ENCODE data around the gene NEO1.
"Not testable (repeated sequence)": the region's sequence is repeated elsewhere in the genome, so short reads cannot be mapped to it uniquely, and the experiment has no call there.

NEO1 gene

DNA sequence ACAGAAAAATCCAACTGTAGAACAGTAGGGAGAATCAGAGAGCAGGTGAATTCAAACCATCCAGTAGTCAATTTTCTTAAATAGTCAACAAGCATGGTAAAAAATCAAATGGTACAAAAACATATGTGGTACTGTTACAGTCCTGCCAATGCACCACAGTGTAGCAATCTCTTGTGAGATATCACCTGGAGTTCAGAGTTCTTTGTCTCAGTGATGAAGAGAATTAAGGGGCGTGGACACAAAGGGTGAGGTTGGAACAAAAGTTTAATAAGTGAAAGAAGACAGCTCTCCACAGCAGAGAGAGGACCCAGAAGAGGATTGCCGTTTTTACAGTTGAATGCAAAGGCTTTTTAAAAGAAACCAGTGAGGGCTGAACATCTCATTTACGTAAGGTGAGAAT lies 113.2 kb downstream of the NEO1 start:
- no peak for ATAC-seq
- TF ChIP-seq TCF4 (CRISPR knock-in tag; IDR thresholded peaks at IDR 0.05; ENCODE audit: borderline replicate concordance) (no peak), ISL1 (CRISPR knock-in tag; IDR thresholded peaks at IDR 0.05) (no peak), SNAI2 (CRISPR knock-in tag; IDR thresholded peaks at IDR 0.05) (no peak), ZC3H10 (CRISPR knock-in tag; IDR thresholded peaks at IDR 0.05) (no peak), RARB (CRISPR knock-in tag; IDR thresholded peaks at IDR 0.05) (no peak), ZFP30 (CRISPR knock-in tag; IDR thresholded peaks at IDR 0.05) (no peak), ZNF8 (CRISPR knock-in tag; IDR thresholded peaks at IDR 0.05) (no peak), ZNF565 (CRISPR knock-in tag; conservative IDR thresholded peaks at IDR 0.05; ENCODE audit: low read depth) (no peak), CSDC2 (CRISPR knock-in tag; IDR thresholded peaks at IDR 0.05) (no peak), ZNF70 (CRISPR knock-in tag; IDR thresholded peaks at IDR 0.05) (no peak), ARNTL (CRISPR knock-in tag; IDR thresholded peaks at IDR 0.05; ENCODE audit: borderline replicate concordance, low read depth) (no peak), ESRRG (CRISPR knock-in tag; IDR thresholded peaks at IDR 0.05) (no peak)
- TF ChIP-seq, protein P1, sequence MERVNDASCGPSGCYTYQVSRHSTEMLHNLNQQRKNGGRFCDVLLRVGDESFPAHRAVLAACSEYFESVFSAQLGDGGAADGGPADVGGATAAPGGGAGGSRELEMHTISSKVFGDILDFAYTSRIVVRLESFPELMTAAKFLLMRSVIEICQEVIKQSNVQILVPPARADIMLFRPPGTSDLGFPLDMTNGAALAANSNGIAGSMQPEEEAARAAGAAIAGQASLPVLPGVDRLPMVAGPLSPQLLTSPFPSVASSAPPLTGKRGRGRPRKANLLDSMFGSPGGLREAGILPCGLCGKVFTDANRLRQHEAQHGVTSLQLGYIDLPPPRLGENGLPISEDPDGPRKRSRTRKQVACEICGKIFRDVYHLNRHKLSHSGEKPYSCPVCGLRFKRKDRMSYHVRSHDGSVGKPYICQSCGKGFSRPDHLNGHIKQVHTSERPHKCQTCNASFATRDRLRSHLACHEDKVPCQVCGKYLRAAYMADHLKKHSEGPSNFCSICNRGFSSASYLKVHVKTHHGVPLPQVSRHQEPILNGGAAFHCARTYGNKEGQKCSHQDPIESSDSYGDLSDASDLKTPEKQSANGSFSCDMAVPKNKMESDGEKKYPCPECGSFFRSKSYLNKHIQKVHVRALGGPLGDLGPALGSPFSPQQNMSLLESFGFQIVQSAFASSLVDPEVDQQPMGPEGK (CRISPR knock-in tag; IDR thresholded peaks at IDR 0.05; ENCODE audit: borderline replicate concordance), result no peak
- TF ChIP-seq, protein P2, sequence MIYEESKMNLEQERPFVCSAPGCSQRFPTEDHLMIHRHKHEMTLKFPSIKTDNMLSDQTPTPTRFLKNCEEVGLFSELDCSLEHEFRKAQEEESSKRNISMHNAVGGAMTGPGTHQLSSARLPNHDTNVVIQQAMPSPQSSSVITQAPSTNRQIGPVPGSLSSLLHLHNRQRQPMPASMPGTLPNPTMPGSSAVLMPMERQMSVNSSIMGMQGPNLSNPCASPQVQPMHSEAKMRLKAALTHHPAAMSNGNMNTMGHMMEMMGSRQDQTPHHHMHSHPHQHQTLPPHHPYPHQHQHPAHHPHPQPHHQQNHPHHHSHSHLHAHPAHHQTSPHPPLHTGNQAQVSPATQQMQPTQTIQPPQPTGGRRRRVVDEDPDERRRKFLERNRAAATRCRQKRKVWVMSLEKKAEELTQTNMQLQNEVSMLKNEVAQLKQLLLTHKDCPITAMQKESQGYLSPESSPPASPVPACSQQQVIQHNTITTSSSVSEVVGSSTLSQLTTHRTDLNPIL (CRISPR knock-in tag; IDR thresholded peaks at IDR 0.05; ENCODE audit: low read depth), result no peak
- TF ChIP-seq, protein P3, sequence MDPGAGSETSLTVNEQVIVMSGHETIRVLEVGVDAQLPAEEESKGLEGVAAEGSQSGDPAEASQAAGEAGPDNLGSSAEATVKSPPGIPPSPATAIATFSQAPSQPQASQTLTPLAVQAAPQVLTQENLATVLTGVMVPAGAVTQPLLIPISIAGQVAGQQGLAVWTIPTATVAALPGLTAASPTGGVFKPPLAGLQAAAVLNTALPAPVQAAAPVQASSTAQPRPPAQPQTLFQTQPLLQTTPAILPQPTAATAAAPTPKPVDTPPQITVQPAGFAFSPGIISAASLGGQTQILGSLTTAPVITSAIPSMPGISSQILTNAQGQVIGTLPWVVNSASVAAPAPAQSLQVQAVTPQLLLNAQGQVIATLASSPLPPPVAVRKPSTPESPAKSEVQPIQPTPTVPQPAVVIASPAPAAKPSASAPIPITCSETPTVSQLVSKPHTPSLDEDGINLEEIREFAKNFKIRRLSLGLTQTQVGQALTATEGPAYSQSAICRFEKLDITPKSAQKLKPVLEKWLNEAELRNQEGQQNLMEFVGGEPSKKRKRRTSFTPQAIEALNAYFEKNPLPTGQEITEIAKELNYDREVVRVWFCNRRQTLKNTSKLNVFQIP (CRISPR knock-in tag; IDR thresholded peaks at IDR 0.05; ENCODE audit: borderline replicate concordance, low read depth), result no peak
- TF ChIP-seq, protein P4, sequence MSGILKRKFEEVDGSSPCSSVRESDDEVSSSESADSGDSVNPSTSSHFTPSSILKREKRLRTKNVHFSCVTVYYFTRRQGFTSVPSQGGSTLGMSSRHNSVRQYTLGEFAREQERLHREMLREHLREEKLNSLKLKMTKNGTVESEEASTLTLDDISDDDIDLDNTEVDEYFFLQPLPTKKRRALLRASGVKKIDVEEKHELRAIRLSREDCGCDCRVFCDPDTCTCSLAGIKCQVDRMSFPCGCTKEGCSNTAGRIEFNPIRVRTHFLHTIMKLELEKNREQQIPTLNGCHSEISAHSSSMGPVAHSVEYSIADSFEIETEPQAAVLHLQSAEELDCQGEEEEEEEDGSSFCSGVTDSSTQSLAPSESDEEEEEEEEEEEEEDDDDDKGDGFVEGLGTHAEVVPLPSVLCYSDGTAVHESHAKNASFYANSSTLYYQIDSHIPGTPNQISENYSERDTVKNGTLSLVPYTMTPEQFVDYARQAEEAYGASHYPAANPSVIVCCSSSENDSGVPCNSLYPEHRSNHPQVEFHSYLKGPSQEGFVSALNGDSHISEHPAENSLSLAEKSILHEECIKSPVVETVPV (CRISPR knock-in tag; IDR thresholded peaks at IDR 0.05), result no peak

DNA sequence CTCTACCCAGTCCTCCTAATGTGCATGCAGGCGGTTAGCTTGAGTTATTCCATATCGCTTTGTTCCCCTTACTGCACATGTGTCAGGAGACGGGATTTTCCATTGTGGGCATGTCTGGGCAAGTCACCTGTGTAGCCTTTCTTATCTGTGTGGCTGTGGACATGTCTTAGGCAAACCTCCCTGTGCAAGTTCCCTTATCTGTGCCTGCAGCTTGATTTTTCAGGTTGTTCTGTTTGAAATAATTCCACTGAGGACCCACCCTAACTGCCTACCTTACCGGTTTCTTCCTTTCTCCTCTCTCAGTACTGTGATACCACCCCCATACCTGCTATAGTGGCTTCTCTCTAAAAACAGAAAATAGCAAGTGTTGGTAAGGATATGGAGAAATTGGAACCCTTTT lies 113.6 kb downstream of the NEO1 start:
- TF ChIP-seq ZNF8 (CRISPR knock-in tag; IDR thresholded peaks at IDR 0.05), result no peak
- no peak for TF ChIP-seq SNAI2 (CRISPR knock-in tag; IDR thresholded peaks at IDR 0.05)
- ATAC-seq, result no peak

DNA sequence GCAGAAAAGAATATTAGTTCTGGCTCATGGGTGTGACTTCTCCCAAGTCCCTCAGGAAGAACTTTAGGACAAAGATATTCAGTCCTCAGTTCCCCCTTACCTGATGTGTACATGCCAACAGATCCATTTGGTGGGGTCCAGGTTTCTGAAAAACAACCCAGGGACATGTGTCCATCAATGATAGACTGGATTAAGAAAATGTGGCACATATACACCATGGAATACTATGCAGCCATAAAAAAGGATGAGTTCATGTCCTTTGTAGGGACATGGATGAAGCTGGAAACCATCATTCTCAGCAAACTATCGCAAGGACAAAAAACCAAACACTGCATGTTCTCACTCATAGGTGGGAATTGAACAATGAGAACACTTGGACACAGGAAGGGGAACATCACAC lies 114.4 kb downstream of the NEO1 start:
- not testable (repeated sequence) for ATAC-seq

DNA sequence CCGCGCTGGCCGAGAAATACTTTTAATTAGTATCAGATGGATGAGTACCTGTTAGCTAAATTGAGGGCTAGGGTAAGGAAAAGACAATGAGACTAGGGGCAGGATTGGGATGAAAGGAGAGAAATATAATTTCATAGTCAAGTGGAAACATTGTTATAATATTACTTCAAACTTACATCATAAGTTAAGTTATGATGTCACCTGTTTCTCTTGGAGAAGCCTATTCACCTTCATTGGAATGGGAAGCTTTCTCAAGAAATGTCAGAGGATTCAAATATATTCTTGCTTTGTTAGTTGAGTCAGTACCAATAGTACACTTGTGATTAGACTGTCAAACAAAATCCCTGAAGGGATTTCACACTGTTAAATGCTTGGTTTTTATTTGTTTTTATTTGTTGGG lies 116.2 kb downstream of the NEO1 start:
- TF ChIP-seq ZNF8 (CRISPR knock-in tag; IDR thresholded peaks at IDR 0.05), result no peak
- no peak for TF ChIP-seq ESRRG (CRISPR knock-in tag; IDR thresholded peaks at IDR 0.05)
- TF ChIP-seq ZNF70 (CRISPR knock-in tag; IDR thresholded peaks at IDR 0.05), result no peak
- TF ChIP-seq ZFP30 (CRISPR knock-in tag; IDR thresholded peaks at IDR 0.05), result no peak
- TF ChIP-seq PPARA (CRISPR knock-in tag; IDR thresholded peaks at IDR 0.05; ENCODE audit: borderline replicate concordance), result no peak
- no peak for TF ChIP-seq SNAI2 (CRISPR knock-in tag; IDR thresholded peaks at IDR 0.05)
- no peak for TF ChIP-seq TOX (CRISPR knock-in tag; IDR thresholded peaks at IDR 0.05; ENCODE audit: borderline replicate concordance)
- no peak for TF ChIP-seq ISL1 (CRISPR knock-in tag; IDR thresholded peaks at IDR 0.05)
- no peak for TF ChIP-seq ZC3H10 (CRISPR knock-in tag; IDR thresholded peaks at IDR 0.05)
- TF ChIP-seq, protein P4 (CRISPR knock-in tag; IDR thresholded peaks at IDR 0.05), result no peak
- ATAC-seq, result no peak

DNA sequence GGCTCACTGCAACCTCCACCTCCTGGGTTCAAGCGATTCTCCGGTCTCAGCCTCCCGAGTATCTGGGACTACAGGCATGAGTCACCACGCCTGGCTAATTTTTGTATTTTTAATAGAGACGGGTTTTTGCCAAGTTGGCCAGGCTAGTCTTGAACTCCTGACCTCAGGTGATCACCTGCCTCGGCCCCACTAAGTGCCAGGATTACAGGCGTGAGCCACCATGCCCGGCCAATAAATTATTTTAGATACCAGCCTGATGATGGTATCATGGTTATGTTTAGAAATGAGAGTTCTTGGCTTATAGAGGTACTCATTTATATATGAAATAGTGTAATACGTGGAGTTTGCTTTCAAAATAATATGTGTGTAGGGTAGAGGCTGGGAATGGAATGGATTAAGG lies 119.4 kb downstream of the NEO1 start:
- no peak for ATAC-seq
- no peak for TF ChIP-seq TOX (CRISPR knock-in tag; IDR thresholded peaks at IDR 0.05; ENCODE audit: borderline replicate concordance)
- TF ChIP-seq ZFP3 (CRISPR knock-in tag; IDR thresholded peaks at IDR 0.05), result no peak
- TF ChIP-seq ZFP30 (CRISPR knock-in tag; IDR thresholded peaks at IDR 0.05), result no peak
- no peak for TF ChIP-seq ARNTL (CRISPR knock-in tag; IDR thresholded peaks at IDR 0.05; ENCODE audit: borderline replicate concordance, low read depth)
- TF ChIP-seq ZNF70 (CRISPR knock-in tag; IDR thresholded peaks at IDR 0.05), result no peak
- no peak for TF ChIP-seq ZNF565 (CRISPR knock-in tag; conservative IDR thresholded peaks at IDR 0.05; ENCODE audit: low read depth)
- TF ChIP-seq, protein P3 (CRISPR knock-in tag; IDR thresholded peaks at IDR 0.05; ENCODE audit: borderline replicate concordance, low read depth), result no peak
- no peak for TF ChIP-seq BACH2 (CRISPR knock-in tag; IDR thresholded peaks at IDR 0.05; ENCODE audit: borderline replicate concordance)
- no peak for TF ChIP-seq ESRRG (CRISPR knock-in tag; IDR thresholded peaks at IDR 0.05)
- TF ChIP-seq ISL1 (CRISPR knock-in tag; IDR thresholded peaks at IDR 0.05), result no peak
- TF ChIP-seq CSDC2 (CRISPR knock-in tag; IDR thresholded peaks at IDR 0.05), result no peak
- TF ChIP-seq, protein P4 (CRISPR knock-in tag; IDR thresholded peaks at IDR 0.05), result no peak
